OCI-LY1 (cell line): Measurements from ENCODE around the gene GRIK2.

Experiments
- H2AFZ ChIP-seq: fragments of 200-600 bp; sonication (generic), shearing (Covaris generic); 2 replicates; pipeline ENCODE4 v1.6.0; 2014; ENCODE audit warnings: antibody characterized with exemption, mild to moderate bottlenecking, low read length
- H3F3A ChIP-seq: fragments of 200-600 bp; sonication (generic), shearing (Covaris generic); 2 replicates; pipeline ENCODE4 v1.6.0; 2014; ENCODE audit warnings: mild to moderate bottlenecking, antibody characterized with exemption, low read length, moderate library complexity; ENCODE audit not compliant: insufficient read depth
- H3K27ac ChIP-seq: fragments of 200-600 bp; sonication (generic); 2 replicates; pipeline ENCODE4 v1.5.1; 2014; ENCODE audit warnings: low read length, mixed run types, mild to moderate bottlenecking, low read depth; ENCODE audit not compliant: poor library complexity, severe bottlenecking
- H3K27me3 ChIP-seq: fragments of 200-600 bp; sonication (generic); 2 replicates; pipeline ENCODE4 v1.6.0; 2014; ENCODE audit warnings: antibody characterized with exemption, mild to moderate bottlenecking, low read length, moderate library complexity; ENCODE audit not compliant: insufficient read depth
- H3K36me3 ChIP-seq: fragments of 200-600 bp; sonication (generic); 2 replicates; pipeline ENCODE4 v1.6.1; 2014; ENCODE audit warnings: mild to moderate bottlenecking, antibody characterized with exemption, low read length, moderate library complexity, mixed read lengths; ENCODE audit not compliant: insufficient read depth
- H3K4me1 ChIP-seq: fragments of 200-600 bp; sonication (generic); 2 replicates; pipeline ENCODE4 v1.5.1; 2014; ENCODE audit warnings: mild to moderate bottlenecking, low read length, moderate library complexity; ENCODE audit not compliant: insufficient read depth, severe bottlenecking
- H3K4me2 ChIP-seq: fragments of 200-600 bp; sonication (generic), shearing (Covaris generic); 2 replicates; pipeline ENCODE4 v1.6.1; 2014; ENCODE audit warnings: low read length
- H3K4me3 ChIP-seq: fragments of 200-600 bp; sonication (generic); 2 replicates; pipeline ENCODE4 v1.5.1; 2014; ENCODE audit warnings: low read length, low read depth, mild to moderate bottlenecking, mixed read lengths; ENCODE audit not compliant: poor library complexity, severe bottlenecking
- H3K79me2 ChIP-seq: fragments of 200-600 bp; shearing (Covaris generic); 2 replicates; pipeline ENCODE4 v1.6.1; 2016; ENCODE audit warnings: mixed run types, low read length, mixed read lengths; ENCODE audit not compliant: insufficient read depth
- H3K9ac ChIP-seq: fragments of 200-600 bp; sonication (generic), shearing (Covaris generic); 2 replicates; pipeline ENCODE4 v1.6.1; 2014; ENCODE audit warnings: mild to moderate bottlenecking, low read length, mixed read lengths
- H3K9me2 ChIP-seq: fragments of 200-600 bp; sonication (generic), shearing (Covaris generic); 2 replicates; pipeline ENCODE4 v1.6.1; 2014; ENCODE audit warnings: low read depth, mild to moderate bottlenecking, low read length, mixed read lengths
- H3K9me3 ChIP-seq: fragments of 200-600 bp; shearing (Covaris generic); 2 replicates; pipeline ENCODE4 v1.6.1; 2014; ENCODE audit warnings: low read length, mixed read lengths
- H4K20me1 ChIP-seq: fragments of 200-600 bp; sonication (generic), shearing (Covaris generic); 2 replicates; pipeline ENCODE4 v1.6.0; 2016; ENCODE audit warnings: mild to moderate bottlenecking, low read length; ENCODE audit not compliant: insufficient read depth
- CTCF ChIP-seq: fragments of 200-600 bp; sonication (generic), shearing (Covaris generic); IDR thresholded peaks from 2 replicates; pipeline ENCODE4 v1.5.1; 2017; ENCODE audit warnings: mild to moderate bottlenecking, antibody characterized with exemption, low read length, moderate library complexity, mixed read lengths
- EZH2 ChIP-seq: fragments of 200-600 bp; sonication (generic), shearing (Covaris generic); IDR thresholded peaks from 2 replicates; pipeline ENCODE4 v1.8.0; 2017; ENCODE audit warnings: borderline replicate concordance, mixed run types, mild to moderate bottlenecking, antibody characterized with exemption, low read length, moderate library complexity, mixed read lengths

GRIK2 gene

GRCh38 chr6:101907356-101908217, 514.1 kb downstream of the GRIK2 start:
- H3K4me2 ChIP-seq: no peak overlapping the region
- no peaks in the 10 kb centered on the region for H3K27me3 ChIP-seq
- H3K4me1 ChIP-seq: no peaks in the 10 kb centered on the region
- no peak overlapping the region for H3K4me3 ChIP-seq
- H2AFZ ChIP-seq: no peak overlapping the region
- no peaks in the 10 kb centered on the region for H3K79me2 ChIP-seq
- TF ChIP-seq EZH2: no peak
- TF ChIP-seq CTCF: no peak
- H3K9ac ChIP-seq: no peak overlapping the region
- no peaks in the 10 kb centered on the region for H4K20me1 ChIP-seq
- no peaks in the 10 kb centered on the region for H3K9me3 ChIP-seq
- H3K36me3 ChIP-seq: no peaks in the 10 kb centered on the region
- H3F3A ChIP-seq: no peaks in the 10 kb centered on the region
- H3K9me2 ChIP-seq: no peaks in the 10 kb centered on the region
- no peak overlapping the region for H3K27ac ChIP-seq

GRCh38 chr6:101909366-101909765, 515.9 kb downstream of the GRIK2 start:
- H3F3A ChIP-seq: no peaks in the 10 kb centered on the region
- H2AFZ ChIP-seq: no peak overlapping the region
- H4K20me1 ChIP-seq: no peaks in the 10 kb centered on the region
- no peaks in the 10 kb centered on the region for H3K4me1 ChIP-seq
- no peaks in the 10 kb centered on the region for H3K27me3 ChIP-seq
- H3K9me2 ChIP-seq: no peaks in the 10 kb centered on the region
- no peaks in the 10 kb centered on the region for H3K79me2 ChIP-seq
- TF ChIP-seq CTCF (no peak), EZH2 (no peak)
- no peak overlapping the region for H3K9ac ChIP-seq
- no peak overlapping the region for H3K4me2 ChIP-seq
- no peaks in the 10 kb centered on the region for H3K9me3 ChIP-seq
- no peak overlapping the region for H3K27ac ChIP-seq
- H3K36me3 ChIP-seq: no peaks in the 10 kb centered on the region
- no peak overlapping the region for H3K4me3 ChIP-seq

- Histone ChIP-seq H3K4me3 (no peak overlapping the region), H3K4me1 (no peaks in the 10 kb centered on the region), H2AFZ (no peak overlapping the region), H3K9ac (no peak overlapping the region), H3K36me3 (no peaks in the 10 kb centered on the region), H3F3A (no peaks in the 10 kb centered on the region), H3K27ac (no peak overlapping the region), H3K9me2 (no peaks in the 10 kb centered on the region), H3K9me3 (no peaks in the 10 kb centered on the region), H3K27me3 (no peaks in the 10 kb centered on the region), H3K4me2 (no peak overlapping the region), H4K20me1 (no peaks in the 10 kb centered on the region), H3K79me2 (no peaks in the 10 kb centered on the region)
- TF ChIP-seq CTCF (no peak), EZH2 (no peak)
Observed at GRCh38 chr6:101912311-101912710, 518.8 kb downstream of the GRIK2 start.
